ENCODE results near the gene CNOT6L.
"Not testable (repeated sequence)": the region's sequence is repeated elsewhere in the genome, so short reads cannot be mapped to it uniquely, and the experiment has no call there.

Gene CNOT6L

GRCh38 chr4:77818602-77819403 lies at the start of gene CNOT6L:
TSS of gene CNOT6L (minus strand) at chr4:77819368. CDS start at chr4:77819308, 60 bp downstream.
- H3K27ac ChIP-seq (ENCODE audit: low read length), result peak within 1 kb of the TSS; percentile 98
- H3K36me3 ChIP-seq (ENCODE audit: control insufficient read depth in 1 of 2, insufficient read depth in 2 of 2, low read length in 2 of 2), result no peaks in the 10 kb centered on the region
- H3K4me3 ChIP-seq (ENCODE audit: low read depth in 1 of 2, low read length in 2 of 2), result peak within 1 kb of the TSS; percentile 86
- no peaks in the 10 kb centered on the region for H3K27me3 ChIP-seq (ENCODE audit: low read depth, low read length)
- peaks cover 14 to 32% of the 10 kb centered on the region in 2 donors for H3K4me1 ChIP-seq (ENCODE audit: control insufficient read depth in 1 of 2, insufficient read depth in 2 of 2, low read length in 2 of 2)
- H3K9me3 ChIP-seq (ENCODE audit: control insufficient read depth in 1 of 2, low read length in 2 of 2), result no peaks in the 10 kb centered on the region

- H3K36me3 ChIP-seq (ENCODE audit: control insufficient read depth in 1 of 2, insufficient read depth in 2 of 2, low read length in 2 of 2), result peaks cover 0 to 3% of the 10 kb centered on the region in 2 donors
- no peaks in the 10 kb centered on the region for H3K27me3 ChIP-seq (ENCODE audit: low read depth, low read length)
- no peaks in the 10 kb centered on the region for H3K9me3 ChIP-seq (ENCODE audit: control insufficient read depth in 1 of 2, low read length in 2 of 2)
- H3K4me1 ChIP-seq (ENCODE audit: control insufficient read depth in 1 of 2, insufficient read depth in 2 of 2, low read length in 2 of 2), result peaks cover 8 to 18% of the 10 kb centered on the region in 2 donors
- no peak overlapping the region for H3K4me3 ChIP-seq (ENCODE audit: low read depth in 1 of 2, low read length in 2 of 2)
- no peak overlapping the region for H3K27ac ChIP-seq (ENCODE audit: low read length)
Observed at GRCh38 chr4:77865259-77865658, 46.1 kb upstream of the CNOT6L start.

- H3K36me3 ChIP-seq (ENCODE audit: control insufficient read depth in 1 of 2, insufficient read depth in 2 of 2, low read length in 2 of 2); H3K9me3 ChIP-seq (ENCODE audit: control insufficient read depth in 1 of 2, low read length in 2 of 2); H3K27me3 ChIP-seq (ENCODE audit: low read depth, low read length): not testable (repeated sequence)
- Histone ChIP-seq H3K4me1 (ENCODE audit: control insufficient read depth in 1 of 2, insufficient read depth in 2 of 2, low read length in 2 of 2) (peaks cover 8 to 18% of the 10 kb centered on the region in 2 donors), H3K27ac (ENCODE audit: low read length) (peak overlapping the region; percentile 99), H3K4me3 (ENCODE audit: low read depth in 1 of 2, low read length in 2 of 2) (peak overlapping the region; percentile 86 to 87)
Observed at GRCh38 chr4:77863341-77863740, 44.2 kb upstream of the CNOT6L start.

- Histone ChIP-seq H3K27me3 (ENCODE audit: low read depth, low read length) (no peaks in the 10 kb centered on the region), H3K4me1 (ENCODE audit: control insufficient read depth in 1 of 2, insufficient read depth in 2 of 2, low read length in 2 of 2) (peaks cover 8 to 18% of the 10 kb centered on the region in 2 donors), H3K9me3 (ENCODE audit: control insufficient read depth in 1 of 2, low read length in 2 of 2) (no peaks in the 10 kb centered on the region), H3K36me3 (ENCODE audit: control insufficient read depth in 1 of 2, insufficient read depth in 2 of 2, low read length in 2 of 2) (peaks cover 0 to 3% of the 10 kb centered on the region in 2 donors), H3K27ac (ENCODE audit: low read length) (peak within 1 kb of the TSS; percentile 99), H3K4me3 (ENCODE audit: low read depth in 1 of 2, low read length in 2 of 2) (peak within 1 kb of the TSS; percentile 86 to 87)
Observed at GRCh38 chr4:77862478-77863216, 43.5 kb upstream of the CNOT6L start, which contains the start of gene MRPL1. TSS of gene MRPL1 (plus strand) at chr4:77862830. CDS start at chr4:77862849, 19 bp downstream.

GRCh38 chr4:77861495-77861894 lies 42.3 kb upstream of the CNOT6L start:
- peak overlapping the region; percentile 86 to 87 for H3K4me3 ChIP-seq (ENCODE audit: low read depth in 1 of 2, low read length in 2 of 2)
- H3K36me3 ChIP-seq (ENCODE audit: control insufficient read depth in 1 of 2, insufficient read depth in 2 of 2, low read length in 2 of 2), result no peaks in the 10 kb centered on the region
- H3K4me1 ChIP-seq (ENCODE audit: control insufficient read depth in 1 of 2, insufficient read depth in 2 of 2, low read length in 2 of 2), result peaks cover 8 to 18% of the 10 kb centered on the region in 2 donors
- no peaks in the 10 kb centered on the region for H3K9me3 ChIP-seq (ENCODE audit: control insufficient read depth in 1 of 2, low read length in 2 of 2)
- H3K27me3 ChIP-seq (ENCODE audit: low read depth, low read length), result no peaks in the 10 kb centered on the region
- peak overlapping the region; percentile 99 for H3K27ac ChIP-seq (ENCODE audit: low read length)

- peaks cover 8 to 13% of the 10 kb centered on the region in 2 donors for H3K4me1 ChIP-seq (ENCODE audit: control insufficient read depth in 1 of 2, insufficient read depth in 2 of 2, low read length in 2 of 2)
- no peaks in the 10 kb centered on the region for H3K36me3 ChIP-seq (ENCODE audit: control insufficient read depth in 1 of 2, insufficient read depth in 2 of 2, low read length in 2 of 2)
- no peaks in the 10 kb centered on the region for H3K27me3 ChIP-seq (ENCODE audit: low read depth, low read length)
- H3K4me3 ChIP-seq (ENCODE audit: low read depth in 1 of 2, low read length in 2 of 2), result no peak overlapping the region
- H3K9me3 ChIP-seq (ENCODE audit: control insufficient read depth in 1 of 2, low read length in 2 of 2), result no peaks in the 10 kb centered on the region
- no peak overlapping the region for H3K27ac ChIP-seq (ENCODE audit: low read length)
Observed at GRCh38 chr4:77859256-77859655, 40.1 kb upstream of the CNOT6L start.

GRCh38 chr4:77856152-77856551 lies 37.0 kb upstream of the CNOT6L start:
- H3K27ac ChIP-seq (ENCODE audit: low read length), result no peak overlapping the region
- no peak overlapping the region for H3K4me3 ChIP-seq (ENCODE audit: low read depth in 1 of 2, low read length in 2 of 2)
- H3K9me3 ChIP-seq (ENCODE audit: control insufficient read depth in 1 of 2, low read length in 2 of 2), result no peaks in the 10 kb centered on the region
- no peaks in the 10 kb centered on the region for H3K4me1 ChIP-seq (ENCODE audit: control insufficient read depth in 1 of 2, insufficient read depth in 2 of 2, low read length in 2 of 2)
- H3K27me3 ChIP-seq (ENCODE audit: low read depth, low read length), result no peaks in the 10 kb centered on the region
- H3K36me3 ChIP-seq (ENCODE audit: control insufficient read depth in 1 of 2, insufficient read depth in 2 of 2, low read length in 2 of 2), result no peaks in the 10 kb centered on the region

- Histone ChIP-seq H3K9me3 (ENCODE audit: control insufficient read depth in 1 of 2, low read length in 2 of 2) (no peaks in the 10 kb centered on the region), H3K4me3 (ENCODE audit: low read depth in 1 of 2, low read length in 2 of 2) (no peak overlapping the region), H3K27ac (ENCODE audit: low read length) (peak overlapping the region; percentile 62)
Observed at GRCh38 chr4:77854431-77855111, 35.4 kb upstream of the CNOT6L start.

GRCh38 chr4:77852892-77853495 lies 33.8 kb upstream of the CNOT6L start:
- Histone ChIP-seq H3K36me3 (ENCODE audit: control insufficient read depth in 1 of 2, insufficient read depth in 2 of 2, low read length in 2 of 2) (no peaks in the 10 kb centered on the region), H3K27me3 (ENCODE audit: low read depth, low read length) (no peaks in the 10 kb centered on the region), H3K9me3 (ENCODE audit: control insufficient read depth in 1 of 2, low read length in 2 of 2) (no peaks in the 10 kb centered on the region), H3K27ac (ENCODE audit: low read length) (no peak overlapping the region), H3K4me3 (ENCODE audit: low read depth in 1 of 2, low read length in 2 of 2) (no peak overlapping the region), H3K4me1 (ENCODE audit: control insufficient read depth in 1 of 2, insufficient read depth in 2 of 2, low read length in 2 of 2) (no peaks in the 10 kb centered on the region)

More at GRCh38 chr4:77854431-77855111, 35.4 kb upstream of the CNOT6L start:
- no peaks in the 10 kb centered on the region for H3K27me3 ChIP-seq (ENCODE audit: low read depth, low read length)
- no peaks in the 10 kb centered on the region for H3K36me3 ChIP-seq (ENCODE audit: control insufficient read depth in 1 of 2, insufficient read depth in 2 of 2, low read length in 2 of 2)
- no peaks in the 10 kb centered on the region for H3K4me1 ChIP-seq (ENCODE audit: control insufficient read depth in 1 of 2, insufficient read depth in 2 of 2, low read length in 2 of 2)

GRCh38 chr4:77849278-77849965 lies 30.3 kb upstream of the CNOT6L start:
- Histone ChIP-seq H3K27me3 (ENCODE audit: low read depth, low read length) (no peaks in the 10 kb centered on the region), H3K4me3 (ENCODE audit: low read depth in 1 of 2, low read length in 2 of 2) (no peak overlapping the region), H3K27ac (ENCODE audit: low read length) (no peak overlapping the region), H3K4me1 (ENCODE audit: control insufficient read depth in 1 of 2, insufficient read depth in 2 of 2, low read length in 2 of 2) (no peaks in the 10 kb centered on the region), H3K36me3 (ENCODE audit: control insufficient read depth in 1 of 2, insufficient read depth in 2 of 2, low read length in 2 of 2) (no peaks in the 10 kb centered on the region), H3K9me3 (ENCODE audit: control insufficient read depth in 1 of 2, low read length in 2 of 2) (no peaks in the 10 kb centered on the region)
